Activated CD8-positive, alpha-beta T cell treated with anti-CD3 and anti-CD28 coated beads, Interleukin-2, amount 10 ng/mL, durations not matched to agents 7 days and 5 days (primary cell): Measurements from ENCODE around the gene CCT5. TPM values are rescaled to one million over a fixed set of nuclear protein-coding genes. Genes with fewer than 3 reads are reported as not detected.
"Not testable (repeated sequence)": the region's sequence is repeated elsewhere in the genome, so short reads cannot be mapped to it uniquely, and the experiment has no call there.

ENCODE experiments used
- ATAC-seq: fragments of 150-1000 bp; cut with Tn5 transposase; one replicate; pipeline ENCODE4 v1.10.0; 2021; ENCODE audit warnings: moderate library complexity
- CTCF ChIA-PET: fragments of 350-600 bp; sonication (Branson Sonifier 250); formaldehyde crosslinking; loops from one replicate; lab custom pipeline; 2021; ENCODE audit warnings: antibody characterized with exemption; lab: Charles Lee
- POLR2A ChIA-PET: fragments of 350-600 bp; sonication (Branson Sonifier 250); formaldehyde crosslinking; loops from one replicate; lab custom pipeline; 2021; ENCODE audit warnings: antibody characterized with exemption; lab: Charles Lee
- DNase-seq: peaks from one replicate; pipeline ENCODE4 v3.0.0-alpha.2; 2020
- H3K27ac Mint-ChIP-seq: one replicate; pipeline ENCODE4 v1.8.0; 2021; ENCODE audit warnings: mild to moderate bottlenecking, mixed read lengths
- H3K27me3 Mint-ChIP-seq: one replicate; pipeline ENCODE4 v1.8.0; 2021; ENCODE audit warnings: low read depth, mixed read lengths
- H3K36me3 Mint-ChIP-seq: one replicate; pipeline ENCODE4 v1.8.0; 2021; ENCODE audit warnings: low read depth, mixed read lengths
- H3K4me1 Mint-ChIP-seq: one replicate; pipeline ENCODE4 v1.8.0; 2021; ENCODE audit warnings: low read depth, mixed read lengths
- H3K4me3 Mint-ChIP-seq: one replicate; pipeline ENCODE4 v1.8.0; 2021; ENCODE audit warnings: mild to moderate bottlenecking, mixed read lengths
- H3K9me3 Mint-ChIP-seq: one replicate; pipeline ENCODE4 v1.8.0; 2022; ENCODE audit warnings: mixed read lengths; ENCODE audit not compliant: insufficient read depth
- total RNA-seq, 2 experiments: library from RNA; stranded (reverse); gene quantifications; one replicate each; pipeline ENCODE4 v1.2.3, GENCODE V29; 2021

CCT5 gene
- total RNA-seq, 2 experiments from 2014 or later = 319 to 322 TPM

DNA sequence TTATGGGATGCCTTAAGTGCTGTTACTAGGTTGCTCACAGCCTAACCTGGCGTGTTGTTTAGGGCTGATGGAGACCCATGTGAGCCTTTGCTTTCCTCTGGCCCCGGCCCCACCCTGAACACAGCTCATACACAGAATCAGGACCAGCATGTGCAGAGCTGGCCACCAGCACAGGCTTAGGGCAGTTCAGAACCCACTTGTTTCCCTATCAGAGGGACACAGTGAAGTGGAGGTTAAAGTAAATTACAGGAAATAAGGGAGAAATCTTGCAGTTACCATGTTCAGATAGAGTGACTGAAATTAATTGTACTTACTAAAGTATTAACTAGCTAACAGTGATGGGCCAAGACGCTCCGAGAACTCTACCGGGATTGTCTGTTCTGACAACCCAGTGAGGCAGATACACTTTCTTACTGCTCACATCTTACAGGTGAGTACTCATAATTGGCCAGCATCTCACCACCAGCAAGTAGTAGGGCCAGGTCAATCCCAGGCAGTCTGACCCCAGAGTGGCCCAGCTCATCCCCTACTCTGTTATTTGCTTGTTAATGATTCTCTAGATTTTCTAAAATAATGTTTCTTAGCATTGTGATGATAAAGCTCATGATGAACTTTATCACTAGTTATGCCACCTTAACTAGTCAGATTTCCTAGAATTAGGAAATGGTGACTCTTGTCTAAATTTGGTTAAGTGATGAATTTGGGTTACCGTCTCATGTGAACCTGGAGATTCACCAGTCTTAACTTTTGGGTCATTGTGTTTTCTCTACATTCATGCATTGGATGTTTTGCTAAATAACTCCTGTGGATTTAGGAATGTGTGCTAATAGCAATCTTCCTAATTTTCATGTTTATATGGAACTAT is 15.4 kb downstream of the CCT5 start:
- H3K27ac Mint-ChIP-seq = no peak overlapping the region
- ChIA-PET POLR2A (no interaction called here), CTCF (interaction anchor here (1.3 kb wide), 1 partner anchor 19 kb away, joined by 3 read pairs; no protein-coding TSS in a partner anchor)
- DNase-seq (no peak), ATAC-seq (peak; percentile 20)
- H3K4me1 Mint-ChIP-seq = peaks cover 4% of the 10 kb centered on the region
- H3K4me3 Mint-ChIP-seq = no peak overlapping the region
- peaks cover 46% of the 10 kb centered on the region for H3K36me3 Mint-ChIP-seq
- H3K27me3 Mint-ChIP-seq = no peaks in the 10 kb centered on the region
- no peaks in the 10 kb centered on the region for H3K9me3 Mint-ChIP-seq

DNA sequence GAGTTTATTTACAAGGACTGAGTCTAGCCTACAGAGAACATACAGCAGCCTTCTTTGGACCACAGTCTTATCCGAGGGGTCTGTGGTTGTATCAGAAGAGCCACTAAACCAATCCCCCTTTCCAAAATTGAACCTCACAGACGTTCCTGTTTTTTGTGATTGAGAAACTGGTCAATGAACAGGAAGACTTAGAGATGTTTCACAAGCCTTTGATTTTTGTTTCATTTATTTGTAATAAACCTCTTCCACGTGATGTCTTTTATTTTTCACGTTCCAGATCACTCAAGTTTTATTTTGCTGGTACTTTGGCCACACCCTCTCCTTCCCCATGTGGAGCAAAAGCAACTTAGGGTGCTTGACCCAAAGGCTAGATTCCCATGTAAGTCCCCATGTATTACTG is 16.1 kb downstream of the CCT5 start:
- Mint-ChIP-seq H3K27me3 (no peaks in the 10 kb centered on the region), H3K9me3 (no peaks in the 10 kb centered on the region), H3K4me1 (peaks cover 10% of the 10 kb centered on the region), H3K4me3 (no peak overlapping the region), H3K27ac (no peak overlapping the region), H3K36me3 (peaks cover 40% of the 10 kb centered on the region)
- ATAC-seq (no peak), DNase-seq (no peak)
- POLR2A ChIA-PET = no interaction called here
- CTCF ChIA-PET = interaction anchor here (1.3 kb wide), 1 partner anchor 18 kb away, joined by 3 read pairs; no protein-coding TSS in a partner anchor

DNA sequence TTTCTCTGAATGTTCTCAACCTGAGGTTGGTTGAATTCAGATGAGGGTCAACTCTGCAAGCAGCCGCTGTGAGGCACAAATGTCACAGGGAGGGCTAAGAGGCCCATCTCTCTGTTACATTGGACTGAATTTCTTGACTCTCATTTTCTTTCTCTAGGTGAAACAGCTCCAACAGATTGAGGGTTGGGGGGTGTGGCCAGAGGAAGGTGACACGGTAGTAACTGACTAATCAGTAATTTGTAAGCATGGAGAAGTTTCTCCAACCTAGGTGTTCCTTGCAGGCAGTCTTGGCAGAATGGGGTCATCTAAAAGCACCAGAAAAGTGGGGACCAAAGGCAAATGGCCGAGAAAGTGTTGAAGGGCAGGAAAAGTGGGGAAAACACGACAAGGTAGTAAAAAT is 16.8 kb downstream of the CCT5 start:
- POLR2A ChIA-PET = no interaction called here
- no peak for ATAC-seq
- Mint-ChIP-seq H3K27me3 (peaks cover 3% of the 10 kb centered on the region), H3K4me3 (no peak overlapping the region), H3K36me3 (peaks cover 37% of the 10 kb centered on the region), H3K27ac (no peak overlapping the region), H3K9me3 (no peaks in the 10 kb centered on the region), H3K4me1 (peaks cover 10% of the 10 kb centered on the region)
- CTCF ChIA-PET = no interaction called here
- no peak for DNase-seq

DNA sequence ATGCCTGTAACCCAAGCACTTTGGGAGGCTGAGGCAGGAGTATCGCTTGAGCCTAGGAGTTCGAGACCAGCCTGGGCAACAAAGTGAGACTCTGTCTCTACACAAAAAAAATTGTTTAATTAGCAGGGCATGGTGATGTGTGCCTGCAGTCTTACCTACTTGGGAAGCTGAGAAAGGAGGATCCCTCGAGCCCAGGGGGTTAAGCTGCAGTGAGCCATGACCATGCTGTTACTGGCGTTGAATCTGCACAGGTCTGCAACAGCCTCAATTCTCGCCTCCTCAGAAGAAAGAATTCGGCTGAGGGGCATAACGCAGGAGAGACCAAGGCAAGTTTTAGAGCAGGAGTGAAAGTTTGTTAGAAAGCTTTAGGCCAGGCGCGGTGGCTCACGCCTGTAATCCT is 18.0 kb downstream of the CCT5 start:
- peaks cover 20% of the 10 kb centered on the region for H3K4me1 Mint-ChIP-seq
- no peak overlapping the region for H3K4me3 Mint-ChIP-seq
- no peak for DNase-seq
- peaks cover 9% of the 10 kb centered on the region for H3K27me3 Mint-ChIP-seq
- POLR2A ChIA-PET = no interaction called here
- peaks cover 27% of the 10 kb centered on the region for H3K36me3 Mint-ChIP-seq
- no peaks in the 10 kb centered on the region for H3K9me3 Mint-ChIP-seq
- CTCF ChIA-PET = interaction anchor here (1.1 kb wide), 1 partner anchor 16 kb away, joined by 3 read pairs; no protein-coding TSS in a partner anchor
- no peak for ATAC-seq
- no peak overlapping the region for H3K27ac Mint-ChIP-seq

DNA sequence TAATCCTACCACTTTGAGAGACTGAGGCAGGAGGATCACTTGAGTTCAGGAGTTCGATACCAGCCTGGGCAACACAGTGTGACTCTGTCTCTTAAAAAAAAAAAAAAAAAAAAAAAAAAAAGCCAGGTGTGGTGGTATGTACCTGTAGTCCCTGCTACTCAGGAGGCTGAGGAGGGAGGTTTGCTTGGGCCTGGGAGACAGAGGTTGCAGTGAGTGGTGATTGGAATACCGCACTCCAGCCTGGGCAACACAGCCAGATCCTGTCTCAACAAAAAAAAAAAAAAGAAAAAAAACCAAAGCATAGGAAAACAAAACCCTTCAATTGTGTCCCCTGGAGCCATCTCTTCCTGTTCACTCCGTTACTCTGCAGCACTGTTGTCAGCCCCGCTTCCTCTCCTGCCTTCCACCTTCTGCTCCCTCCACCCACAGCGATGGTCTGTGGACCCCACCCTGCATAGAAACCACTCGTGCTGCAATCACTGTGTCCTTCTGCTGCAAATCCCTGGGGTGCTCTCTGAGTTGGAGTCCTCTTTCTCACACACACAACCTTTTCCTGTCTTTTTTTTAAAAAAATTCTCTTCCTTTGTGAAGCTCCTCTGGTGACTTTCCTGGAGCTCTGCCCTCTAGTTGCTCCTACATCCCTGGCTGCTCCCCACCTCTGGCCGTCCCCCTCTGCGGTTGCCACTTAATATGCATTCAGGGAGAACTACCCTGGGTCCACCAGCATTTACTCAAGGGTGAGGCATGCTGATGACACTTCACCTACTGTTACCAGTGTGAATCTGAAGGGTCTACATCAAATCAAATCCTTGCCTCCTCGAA is 22.2 kb downstream of the CCT5 start:
- no peak overlapping the region for H3K4me3 Mint-ChIP-seq

DNA sequence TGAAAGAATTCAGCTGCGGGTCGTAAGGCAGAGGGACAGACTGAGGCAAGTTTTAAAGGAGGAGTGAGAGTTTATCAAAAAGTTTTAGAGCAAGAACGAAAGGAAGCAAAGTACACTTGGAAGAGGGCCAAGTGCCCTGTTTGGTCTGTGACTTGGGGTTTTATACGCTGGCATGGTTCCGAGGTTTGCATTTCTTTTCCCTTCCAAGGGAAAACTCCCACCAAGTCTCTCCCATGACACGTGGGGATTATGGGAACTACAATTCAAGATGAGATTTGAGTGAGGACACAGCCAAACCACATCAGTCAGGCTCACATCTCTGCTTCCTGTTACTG is 22.8 kb downstream of the CCT5 start:
- not testable (repeated sequence) for ATAC-seq
- H3K4me1 Mint-ChIP-seq = peaks cover 30% of the 10 kb centered on the region

More for the DNA sequence above, 22.2 kb downstream of the CCT5 start:
- no peak overlapping the region for H3K27ac Mint-ChIP-seq
- no peaks in the 10 kb centered on the region for H3K9me3 Mint-ChIP-seq
- ChIA-PET POLR2A (no interaction called here), CTCF (interaction anchor here (0.9 kb wide), 1 partner anchor 149 kb away, joined by 3 read pairs; no protein-coding TSS in a partner anchor)
- peaks cover 30% of the 10 kb centered on the region for H3K4me1 Mint-ChIP-seq
- no peaks in the 10 kb centered on the region for H3K36me3 Mint-ChIP-seq
- ATAC-seq (no peak), DNase-seq (no peak)
- H3K27me3 Mint-ChIP-seq = peaks cover 21% of the 10 kb centered on the region

DNA sequence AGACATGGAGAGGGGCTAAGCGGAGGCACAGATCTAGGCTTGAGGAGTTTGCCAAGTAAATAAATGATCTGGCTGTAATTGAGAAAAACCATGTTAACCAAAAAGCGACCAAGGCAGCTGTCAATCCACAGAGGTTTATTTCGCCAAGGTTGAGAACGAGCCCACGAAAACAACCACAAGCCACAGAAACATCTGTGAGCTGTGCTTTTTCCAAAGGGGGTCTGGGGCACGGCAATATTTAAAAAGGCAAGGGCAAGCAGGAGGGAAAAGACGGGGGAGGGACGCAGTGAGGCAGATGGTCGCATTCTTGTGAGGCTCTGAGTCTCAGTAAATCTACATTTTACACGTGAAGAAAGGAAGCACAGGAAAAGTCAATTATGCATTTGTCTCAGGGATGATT is 25.4 kb downstream of the CCT5 start:
- ChIA-PET CTCF (interaction anchor here (1.3 to 1.5 kb wide), 3 partner anchors 8 to 352 kb away, joined by 3 to 7 read pairs (median 4); no protein-coding TSS in a partner anchor), POLR2A (no interaction called here)
- H3K36me3 Mint-ChIP-seq = no peaks in the 10 kb centered on the region
- DNase-seq (no peak), ATAC-seq (no peak)
- no peak overlapping the region for H3K27ac Mint-ChIP-seq
- no peaks in the 10 kb centered on the region for H3K9me3 Mint-ChIP-seq
- H3K27me3 Mint-ChIP-seq = peaks cover 25% of the 10 kb centered on the region
- no peak overlapping the region for H3K4me3 Mint-ChIP-seq
- H3K4me1 Mint-ChIP-seq = peaks cover 26% of the 10 kb centered on the region

More for the DNA sequence above, 22.8 kb downstream of the CCT5 start:
- H3K27ac Mint-ChIP-seq, DNase-seq, H3K4me3 Mint-ChIP-seq, H3K9me3 Mint-ChIP-seq, POLR2A ChIA-PET, H3K36me3 Mint-ChIP-seq: not testable (repeated sequence)
- CTCF ChIA-PET = interaction anchor here (0.9 kb wide), 1 partner anchor 148 kb away, joined by 3 read pairs; no protein-coding TSS in a partner anchor
- H3K27me3 Mint-ChIP-seq = peaks cover 25% of the 10 kb centered on the region

DNA sequence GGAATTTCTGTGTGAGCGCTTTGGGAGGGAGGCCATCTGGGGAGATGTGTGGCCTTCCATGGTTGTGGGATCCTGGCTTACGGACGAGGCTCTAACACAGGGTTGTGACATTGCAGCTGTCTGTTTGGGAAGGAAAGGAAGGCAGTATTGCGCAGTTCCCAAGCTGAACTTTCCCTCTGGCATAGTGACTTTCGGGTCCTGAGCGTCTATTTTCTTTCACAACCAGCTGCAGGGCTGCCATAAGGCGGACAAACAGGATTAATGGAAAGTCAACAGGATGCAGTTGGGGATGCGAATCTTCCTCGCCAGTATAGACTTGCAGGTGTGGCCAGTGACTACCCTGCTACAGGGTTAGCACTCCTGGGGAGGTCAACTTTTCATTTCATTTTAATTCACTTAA is 25.9 kb downstream of the CCT5 start:
- ATAC-seq (no peak), DNase-seq (no peak)
- Mint-ChIP-seq H3K9me3 (no peaks in the 10 kb centered on the region), H3K27me3 (peaks cover 25% of the 10 kb centered on the region), H3K27ac (no peak overlapping the region), H3K4me1 (peaks cover 21% of the 10 kb centered on the region), H3K4me3 (no peak overlapping the region), H3K36me3 (no peaks in the 10 kb centered on the region)
- CTCF ChIA-PET = interaction anchor here (1.3 to 3.9 kb wide), 4 partner anchors 8 to 352 kb away, joined by 3 to 12 read pairs (median 6); no protein-coding TSS in a partner anchor
- POLR2A ChIA-PET = no interaction called here

DNA sequence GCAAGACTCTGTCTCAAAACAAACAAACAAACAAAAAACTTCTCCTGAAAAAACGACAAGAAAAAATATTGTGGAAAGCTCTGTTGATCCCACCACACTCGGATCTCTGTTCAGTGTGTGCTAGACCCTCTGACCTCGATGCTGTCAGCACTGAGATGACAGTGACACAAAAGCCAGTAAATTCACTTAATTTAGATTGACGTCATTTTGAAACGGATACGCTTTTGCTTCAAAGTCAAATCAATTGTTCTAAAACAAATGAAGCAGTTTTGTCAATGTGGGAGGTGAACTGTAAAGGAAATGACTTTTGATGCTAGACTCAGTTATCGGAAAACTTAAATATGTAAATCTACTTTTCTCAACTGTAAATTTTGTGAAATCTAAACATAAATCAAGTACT is 26.6 kb downstream of the CCT5 start:
- H3K27me3 Mint-ChIP-seq = peaks cover 22% of the 10 kb centered on the region
- H3K36me3 Mint-ChIP-seq = no peaks in the 10 kb centered on the region
- POLR2A ChIA-PET = no interaction called here

DNA sequence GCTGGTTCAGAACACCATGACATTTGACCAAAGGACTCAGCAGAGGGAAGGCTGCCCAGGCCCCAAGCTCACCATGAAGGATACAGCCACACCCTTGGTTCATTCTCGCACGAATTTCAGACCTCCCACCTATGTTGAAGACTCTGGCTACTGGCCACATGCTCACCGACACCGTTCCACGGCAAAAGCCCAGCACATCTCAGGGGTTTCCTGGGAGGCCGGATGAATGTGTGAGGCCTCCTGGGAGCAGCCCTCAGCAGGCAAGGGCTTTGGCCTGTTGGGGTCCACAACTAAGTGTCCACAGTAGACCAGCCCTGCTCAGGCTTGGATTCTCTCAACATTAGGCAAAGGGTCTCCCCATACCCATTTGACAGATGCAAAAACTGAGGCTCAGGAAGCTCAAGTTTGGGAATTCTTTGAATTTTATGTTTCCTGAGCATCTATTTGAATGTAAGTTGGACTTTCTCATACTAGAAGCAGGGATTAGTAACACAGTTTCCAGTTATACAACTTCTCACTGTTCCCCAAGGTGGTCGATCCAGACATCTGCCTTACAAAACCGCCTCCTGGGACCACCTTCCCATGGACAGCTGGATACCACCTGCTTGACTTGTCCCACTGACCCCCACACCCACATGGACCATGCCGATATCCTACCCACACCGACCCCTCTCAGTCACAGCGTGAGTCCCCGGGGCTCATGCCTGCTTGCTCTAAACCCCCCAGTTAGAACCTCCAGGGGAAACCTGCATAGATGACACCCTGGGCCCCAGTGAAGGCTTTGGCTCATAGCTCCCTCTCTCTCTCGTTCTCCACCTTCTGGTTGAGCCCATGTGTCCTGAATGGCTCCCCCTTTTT is 27.9 kb downstream of the CCT5 start:
- Mint-ChIP-seq H3K9me3 (no peaks in the 10 kb centered on the region), H3K27ac (no peak overlapping the region), H3K4me1 (peaks cover 10% of the 10 kb centered on the region), H3K27me3 (peaks cover 16% of the 10 kb centered on the region), H3K36me3 (no peaks in the 10 kb centered on the region), H3K4me3 (no peak overlapping the region)
- ChIA-PET CTCF (interaction anchor here (3.9 kb wide), 1 partner anchor 86 kb away, joined by 12 read pairs; no protein-coding TSS in a partner anchor), POLR2A (no interaction called here)
- ATAC-seq = no peak
- no peak for DNase-seq

More for the DNA sequence above, 26.6 kb downstream of the CCT5 start:
- Mint-ChIP-seq H3K9me3 (no peaks in the 10 kb centered on the region), H3K4me3 (no peak overlapping the region), H3K27ac (no peak overlapping the region), H3K4me1 (peaks cover 20% of the 10 kb centered on the region)
- no peak for ATAC-seq
- DNase-seq = no peak
- CTCF ChIA-PET = interaction anchor here (1.5 to 3.9 kb wide), 2 partner anchors 88 to 351 kb away, joined by 4 to 12 read pairs; no protein-coding TSS in a partner anchor
